HG02798 (cell line): ENCODE data around the gene SF3B3.
"Not testable (repeated sequence)": the region's sequence is repeated elsewhere in the genome, so short reads cannot be mapped to it uniquely, and the experiment has no call there.

Experiments used
- ATAC-seq: cut with Tn5 transposase; IDR thresholded peaks from one replicate; pipeline ENCODE4 v1.9.1; 2021; ENCODE audit warnings: mild to moderate bottlenecking; ENCODE audit not compliant: unreplicated experiment, poor library complexity

The SF3B3 gene

GRCh38 chr16:70611224-70611598 is 87.6 kb downstream of the SF3B3 start:
- ATAC-seq: no peak

DNA sequence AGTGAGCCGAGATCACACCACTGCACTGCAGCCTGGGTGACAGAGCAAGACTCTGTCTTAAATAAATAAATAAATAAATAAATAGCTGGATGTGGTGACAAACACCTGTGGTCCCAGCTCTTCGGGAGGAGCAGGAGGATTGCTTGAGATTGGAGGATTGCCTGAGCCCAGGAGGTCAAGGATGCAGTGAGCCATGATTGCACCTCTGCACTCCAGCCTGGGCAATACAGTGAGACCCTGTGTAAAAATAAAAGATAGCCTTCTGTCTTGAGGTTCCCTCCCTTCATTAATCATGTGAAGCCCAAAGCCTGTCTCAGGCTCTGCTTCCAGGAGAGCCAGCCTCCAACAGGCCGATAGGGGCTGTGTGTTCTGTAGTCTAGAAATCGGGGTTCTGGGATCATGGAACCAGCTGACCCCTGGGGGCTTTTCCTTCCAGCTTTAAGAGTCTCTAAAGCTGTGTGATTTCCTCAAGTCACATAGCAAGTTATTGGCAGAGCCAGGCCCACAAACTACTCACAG is 88.2 kb downstream of the SF3B3 start:
- ATAC-seq: no peak

- no peak for ATAC-seq
Observed at GRCh38 chr16:70612931-70613330, 89.3 kb downstream of the SF3B3 start.

DNA sequence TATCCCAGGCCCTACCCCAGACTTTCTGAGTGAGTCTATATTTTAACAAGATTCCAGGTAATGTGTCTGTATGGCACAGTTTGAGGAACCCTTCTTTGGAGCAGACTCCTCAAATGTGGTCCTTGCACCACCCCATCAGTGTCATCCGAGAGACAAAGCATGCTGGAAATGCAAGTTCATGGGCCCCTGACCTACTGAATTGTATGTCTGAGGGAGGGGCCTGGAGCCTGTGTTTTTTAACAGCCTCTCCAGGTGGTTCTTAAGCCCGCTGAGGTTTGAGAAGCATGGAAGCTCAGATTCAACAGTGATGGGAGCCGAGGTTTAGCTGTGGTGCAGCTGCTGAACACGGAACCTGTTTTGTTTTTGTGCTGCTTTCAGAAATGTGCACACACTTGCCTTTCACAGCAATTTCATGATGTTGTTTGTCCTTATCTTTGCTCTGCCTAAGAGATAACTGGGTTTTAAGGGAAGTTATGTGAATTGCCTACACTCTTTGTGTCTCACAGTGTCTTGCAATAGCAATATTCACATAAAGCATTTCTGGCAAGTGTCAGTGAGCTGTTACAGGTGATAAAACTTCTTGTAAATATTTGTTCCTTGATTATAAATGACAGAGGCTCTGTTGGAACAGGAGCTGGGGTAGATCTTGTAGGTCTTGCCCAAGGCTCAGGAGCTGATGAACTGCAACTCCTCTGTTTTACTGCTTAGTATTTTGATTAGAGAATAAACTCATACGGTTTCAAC is 90.8 kb downstream of the SF3B3 start:
- no peak for ATAC-seq

DNA sequence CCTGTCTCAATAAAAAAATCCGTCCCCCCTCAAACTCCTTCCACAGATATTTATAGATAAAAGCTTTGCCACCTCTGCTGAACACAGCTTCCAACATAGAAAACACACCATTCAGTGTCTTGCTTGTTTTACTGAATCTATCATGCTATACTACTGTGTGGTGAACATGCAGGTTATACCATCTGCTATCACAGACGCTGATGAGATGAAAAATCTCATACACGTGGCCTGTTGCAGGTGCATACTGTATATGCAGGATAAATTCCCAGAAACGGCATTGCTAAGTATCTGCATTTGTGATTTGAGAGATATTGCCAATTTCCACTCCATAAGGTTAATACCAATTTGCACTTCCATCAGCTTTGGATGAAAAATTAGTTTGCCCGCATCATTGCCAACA is 92.3 kb downstream of the SF3B3 start:
- no peak for ATAC-seq

DNA sequence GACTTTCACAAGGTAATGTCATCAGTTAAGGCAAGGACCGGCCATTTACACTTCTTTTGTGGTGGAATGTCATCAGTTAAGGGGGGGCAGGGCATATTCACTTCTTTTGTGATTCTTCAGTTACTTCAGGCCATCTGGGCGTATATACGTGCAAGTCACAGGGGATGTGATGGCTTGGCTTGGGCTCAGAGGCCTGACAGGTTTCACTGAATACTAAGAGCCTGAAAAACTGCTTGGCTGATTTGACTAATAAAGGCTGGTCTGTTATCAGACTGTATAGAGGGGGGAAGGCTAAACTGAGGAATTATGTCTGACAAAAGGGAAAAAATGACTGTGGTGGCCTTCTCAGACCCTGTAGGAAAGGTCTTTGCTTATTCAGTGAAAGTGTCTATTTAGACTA is 98.2 kb downstream of the SF3B3 start:
- not testable (repeated sequence) for ATAC-seq
